ENCODE measurements around the gene AOPEP.

GRCh38 chr9:95075700-95076099 lies 349.2 kb downstream of the AOPEP start:
- TF ChIP-seq EZH2 (optimal IDR thresholded peaks at IDR 0.05; ENCODE audit: low read depth, low read length) (no peak), CTCF (IDR thresholded peaks at IDR 0.05; ENCODE audit: low read length) (no peak)

Measured in MM.1S (cell line).